Raji (cell line): ENCODE data around the gene CLOCK.

Source experiments
- POLR2A ChIP-seq: IDR thresholded peaks from 2 replicates; pipeline ENCODE4 v1.6.1; 2011; ENCODE audit warnings: low read depth, low read length, control low read depth; ENCODE audit not compliant: insufficient read depth

The CLOCK gene

DNA sequence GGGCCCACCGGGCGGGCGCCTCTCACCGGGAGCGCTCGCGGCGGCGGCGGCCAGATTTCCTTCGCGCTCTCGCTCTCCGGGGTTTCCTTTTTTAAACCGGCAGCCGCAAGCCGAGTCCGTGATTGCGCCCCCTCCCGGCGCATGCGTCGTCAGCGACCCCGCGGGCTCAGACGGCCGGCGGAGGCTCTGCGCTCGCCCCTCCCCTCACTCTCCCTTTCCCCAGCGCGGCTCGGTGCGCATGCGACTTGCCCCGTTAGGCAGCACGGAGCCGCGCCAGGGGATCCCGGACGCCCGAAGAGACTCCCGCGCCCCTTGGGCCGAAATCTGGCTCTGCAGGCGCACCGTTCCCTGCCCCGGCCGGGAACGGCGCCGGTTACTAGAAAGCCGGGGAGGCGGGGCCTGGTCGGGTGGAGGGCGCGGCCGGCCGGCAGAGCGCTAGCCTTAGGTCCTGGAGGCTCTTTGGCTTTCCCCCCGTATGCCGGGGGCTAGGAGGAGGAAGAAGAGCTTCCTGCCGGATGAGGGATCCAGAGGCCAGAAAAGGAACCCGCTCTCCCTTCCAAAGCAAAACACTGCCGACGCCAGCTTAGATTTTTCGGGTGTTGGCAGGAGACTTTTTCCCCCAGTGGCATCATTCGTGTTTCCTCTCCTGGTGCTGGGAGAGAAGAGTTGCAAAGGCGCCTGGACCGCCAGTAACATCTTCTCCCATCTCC is at the start of gene CLOCK:
Gene CLOCK, minus strand, starts transcription at position 154 of the 710 bp plus-strand sequence. CDS start 64,124 bp downstream, outside the sequence.
- TF ChIP-seq POLR2A, result peak; percentile 44; the same call in 1 of the 2 replicates

DNA sequence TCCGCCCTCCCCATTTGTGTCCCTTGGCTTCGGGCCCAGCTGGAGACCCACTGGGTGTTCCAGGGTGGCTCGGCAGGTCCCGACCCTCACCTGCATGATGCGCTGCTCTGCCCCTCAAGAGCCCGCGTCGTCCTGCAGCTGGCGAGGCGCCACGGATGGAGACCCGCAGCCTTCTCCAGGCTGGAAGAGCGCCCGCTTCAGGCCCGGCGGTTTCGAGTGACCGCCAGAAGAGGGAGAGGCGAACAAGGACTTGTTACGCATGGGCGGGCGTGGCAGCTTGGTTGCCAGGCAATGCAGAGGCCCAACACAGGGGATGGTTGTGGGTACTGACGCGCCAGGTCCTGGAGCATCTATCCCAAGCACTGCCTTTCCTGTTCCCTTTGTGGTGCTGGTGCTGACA is 45.3 kb upstream of the CLOCK start, which contains the start of gene PDCL2:
Gene PDCL2, minus strand, starts transcription at position 232 of the 400 bp plus-strand sequence. Its CDS starts 136 bp downstream, at position 96.
- no peak for TF ChIP-seq POLR2A

DNA sequence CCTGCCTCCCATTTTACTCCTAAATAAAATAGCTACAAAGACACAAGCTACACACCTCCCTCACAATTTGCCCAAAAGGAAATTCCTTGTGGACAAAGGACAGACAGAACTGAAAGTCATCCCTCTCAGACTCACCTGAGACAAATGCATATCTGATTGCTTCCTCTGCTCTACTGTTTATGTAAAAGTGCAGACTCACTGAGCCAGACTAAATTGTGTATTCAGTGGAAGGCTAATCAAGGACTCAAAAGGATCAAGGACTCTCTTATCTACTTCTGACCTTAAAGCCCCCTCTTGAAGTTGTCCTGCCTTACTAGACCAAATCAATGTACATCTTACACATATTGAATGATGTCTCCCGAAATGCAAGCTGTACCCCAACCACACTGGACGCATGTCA is 41.5 kb upstream of the CLOCK start:
- TF ChIP-seq POLR2A, result no peak

- no peak for TF ChIP-seq POLR2A
These were observed 31.8 kb upstream of the CLOCK start for GRCh38 chr4:55578341-55579010.

DNA sequence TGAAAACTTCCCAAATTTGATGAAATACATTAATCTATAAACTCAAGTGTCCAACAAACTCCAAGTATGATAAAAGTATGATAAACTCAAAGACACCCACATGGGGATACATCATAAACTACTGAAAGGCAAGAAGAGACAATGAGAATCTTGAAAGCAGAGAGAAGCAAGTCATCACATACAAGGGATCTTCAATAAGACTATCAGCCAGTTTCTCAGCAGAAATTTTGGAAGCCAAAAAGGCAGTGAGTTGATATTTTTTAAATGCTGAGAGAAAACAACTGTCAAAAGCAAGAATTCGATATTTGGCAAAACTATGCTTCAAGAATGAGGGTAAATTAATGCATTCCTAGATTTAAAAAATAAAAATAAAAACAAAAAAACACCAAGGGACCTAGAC is 28.8 kb upstream of the CLOCK start:
- TF ChIP-seq POLR2A, result no peak

- TF ChIP-seq POLR2A, result no peak
These were observed 27.5 kb upstream of the CLOCK start for GRCh38 chr4:55574252-55574651.

- TF ChIP-seq POLR2A, result no peak
These were observed 25.1 kb upstream of the CLOCK start for GRCh38 chr4:55571806-55572205.

GRCh38 chr4:55568905-55569504 is 22.3 kb upstream of the CLOCK start:
- no peak for TF ChIP-seq POLR2A

DNA sequence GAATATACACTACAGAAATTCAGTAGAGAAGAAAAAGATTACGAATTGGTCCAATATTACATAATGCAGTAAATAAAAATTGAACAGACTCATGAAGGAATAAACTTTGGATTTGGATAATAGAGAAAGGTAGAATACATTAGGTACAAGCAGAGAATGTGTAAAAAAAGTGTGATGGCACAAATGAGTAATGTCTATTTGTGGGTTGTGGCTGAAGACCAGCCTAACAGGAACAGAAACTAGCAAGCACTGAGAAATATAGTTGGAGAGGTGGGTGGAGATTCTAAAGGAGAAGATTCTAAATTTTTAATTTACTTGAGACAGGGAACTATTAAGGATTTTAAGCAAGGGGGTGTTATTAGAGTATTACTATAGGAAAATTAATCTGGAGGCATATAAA is 15.2 kb upstream of the CLOCK start:
- TF ChIP-seq POLR2A, result no peak

- no peak for TF ChIP-seq POLR2A
These were observed 13.4 kb upstream of the CLOCK start for GRCh38 chr4:55560096-55560495.

DNA sequence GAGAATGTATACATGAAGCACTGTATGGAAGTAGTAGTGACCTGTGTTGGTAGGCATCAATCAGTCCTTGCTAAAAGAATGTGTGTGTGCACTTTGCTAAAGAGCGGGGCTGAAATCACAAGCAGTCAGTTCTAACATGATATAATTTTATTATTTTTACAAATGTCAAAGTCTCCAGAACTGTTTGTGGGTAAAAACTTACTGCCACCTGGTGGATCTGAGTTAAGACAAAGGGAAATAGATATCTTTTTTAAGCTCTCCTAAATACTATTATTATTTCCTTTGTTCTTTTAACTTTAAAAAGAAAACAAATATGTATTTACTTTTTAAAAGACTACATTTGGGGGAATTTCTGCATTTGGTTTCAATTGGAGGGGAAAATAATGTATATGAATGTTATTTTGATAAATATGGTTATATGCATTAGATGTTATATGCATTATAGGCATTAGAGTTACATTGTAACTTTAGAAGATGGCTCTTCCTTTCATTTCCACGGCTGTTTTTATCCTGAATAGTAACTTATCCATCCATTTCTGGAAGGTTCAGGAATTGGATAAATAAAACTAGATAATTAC is 7.8 kb upstream of the CLOCK start:
- TF ChIP-seq POLR2A, result no peak

DNA sequence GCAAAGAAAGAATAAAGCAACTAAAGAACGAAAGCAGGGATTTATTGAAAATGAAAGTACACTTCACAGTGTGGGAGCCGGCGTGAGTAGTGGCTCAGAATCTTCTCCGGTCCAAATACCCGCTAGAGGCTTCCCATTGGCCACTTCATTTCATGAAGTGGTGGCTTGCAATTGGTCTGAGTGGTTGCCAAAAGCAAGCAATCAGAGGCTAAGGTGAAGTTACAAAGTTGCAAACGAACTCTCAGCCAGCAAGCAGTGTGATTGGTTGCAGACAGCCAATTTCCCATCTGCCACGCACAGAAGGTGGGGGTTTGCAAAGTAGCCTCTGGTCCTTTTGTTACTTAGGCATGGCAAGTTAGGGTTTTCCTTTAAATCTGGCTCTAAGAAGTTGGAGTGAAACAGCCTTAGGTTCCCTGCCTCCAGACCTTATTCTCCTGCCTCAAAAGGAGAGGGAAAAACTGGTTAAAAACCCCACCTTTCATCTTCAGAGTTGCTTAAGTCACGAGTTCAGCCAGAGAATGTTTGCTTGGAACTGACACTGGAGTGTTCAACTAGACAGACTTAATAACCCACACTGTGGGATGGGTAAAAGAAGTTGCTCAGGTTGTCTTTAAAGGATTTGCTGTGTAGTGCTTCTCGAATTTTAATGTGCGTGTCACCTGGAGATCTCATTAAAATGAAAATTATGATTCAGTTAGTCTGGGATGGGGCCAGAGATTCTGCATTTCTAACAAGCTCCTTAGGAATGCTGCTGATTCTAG is 6.9 kb upstream of the CLOCK start:
- no peak for TF ChIP-seq POLR2A

DNA sequence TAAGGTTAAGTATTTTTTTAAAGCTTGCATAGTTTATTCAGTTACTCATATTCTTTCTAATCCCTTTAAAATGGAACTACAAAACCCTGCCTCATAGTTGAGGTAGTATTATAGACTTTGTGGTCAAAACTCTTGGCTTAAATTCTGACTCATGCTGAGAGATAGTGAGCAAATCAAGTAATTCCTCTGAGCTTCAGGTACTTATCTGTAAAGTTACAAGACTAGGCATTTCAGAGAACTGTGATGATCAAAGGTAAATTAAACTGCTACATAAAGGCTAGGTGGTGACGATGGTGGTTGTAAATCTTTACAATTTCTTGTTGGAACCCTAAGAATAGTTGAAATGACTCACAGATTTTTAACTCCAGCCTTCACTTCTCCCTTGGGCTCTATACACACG is 3.2 kb upstream of the CLOCK start:
- TF ChIP-seq POLR2A, result no peak

- no peak for TF ChIP-seq POLR2A
These were observed 1.2 kb upstream of the CLOCK start for GRCh38 chr4:55547918-55548317.

GRCh38 chr4:55547466-55547770 is 709 bp upstream of the CLOCK start:
- TF ChIP-seq POLR2A, result no peak
